ENCODE measurements around the gene RPP30.

The RPP30 gene

GRCh38 chr10:90856964-90857634 is 14.7 kb upstream of the RPP30 start:
- no peak for TF ChIP-seq CTCF (IDR thresholded peaks at IDR 0.05; ENCODE audit: unreplicated experiment in 3 of 3)
- no peak overlapping the region for H3K27ac Mint-ChIP-seq

GRCh38 chr10:90857635-90858460 is 13.9 kb upstream of the RPP30 start, which contains the start of gene HTR7:
HTR7 (minus strand) TSS chr10:90858039; CDS start chr10:90857671, 368 bp downstream.
- peaks cover 81% of the 10 kb centered on the region for H3K27me3 Mint-ChIP-seq (ENCODE audit: low read depth)
- H3K27ac Mint-ChIP-seq, result peak within 1 kb of the TSS in 1 of 3 experiments; percentile 38
- no peaks in the 10 kb centered on the region for H3K36me3 Mint-ChIP-seq (ENCODE audit: low read depth)
- peaks cover 5% of the 10 kb centered on the region for H3K4me1 Mint-ChIP-seq
- H3K9me3 Mint-ChIP-seq, result peaks cover 3% of the 10 kb centered on the region
- H3K4me3 Mint-ChIP-seq, result peak within 1 kb of the TSS; percentile 89 to 95 (median 92)
- TF ChIP-seq CTCF (IDR thresholded peaks at IDR 0.05; ENCODE audit: unreplicated experiment in 3 of 3), result peak; percentile 52 to 67 (median 59)

More at GRCh38 chr10:90856964-90857634, 14.7 kb upstream of the RPP30 start:
- peak overlapping the region; percentile 89 to 95 (median 92) for H3K4me3 Mint-ChIP-seq
- H3K36me3 Mint-ChIP-seq (ENCODE audit: low read depth), result no peaks in the 10 kb centered on the region
- peaks cover 5% of the 10 kb centered on the region for H3K4me1 Mint-ChIP-seq
- peaks cover 8% of the 10 kb centered on the region for H3K9me3 Mint-ChIP-seq
- peaks cover 82% of the 10 kb centered on the region for H3K27me3 Mint-ChIP-seq (ENCODE audit: low read depth)

- TF ChIP-seq CTCF (IDR thresholded peaks at IDR 0.05; ENCODE audit: unreplicated experiment in 3 of 3), result no peak
- H3K27me3 Mint-ChIP-seq (ENCODE audit: low read depth), result peaks cover 83% of the 10 kb centered on the region
- H3K4me1 Mint-ChIP-seq, result peaks cover 5% of the 10 kb centered on the region
- peak overlapping the region in 1 of 3 experiments; percentile 38 for H3K27ac Mint-ChIP-seq
- peaks cover 3% of the 10 kb centered on the region for H3K9me3 Mint-ChIP-seq
- H3K36me3 Mint-ChIP-seq (ENCODE audit: low read depth), result no peaks in the 10 kb centered on the region
- peak overlapping the region; percentile 88 to 92 (median 92) for H3K4me3 Mint-ChIP-seq
Observed at GRCh38 chr10:90858461-90858968, 13.3 kb upstream of the RPP30 start.

- peak overlapping the region; percentile 88 to 92 (median 92) for H3K4me3 Mint-ChIP-seq
- no peak overlapping the region for H3K27ac Mint-ChIP-seq
- no peaks in the 10 kb centered on the region for H3K9me3 Mint-ChIP-seq
- H3K27me3 Mint-ChIP-seq (ENCODE audit: low read depth), result peaks cover 75% of the 10 kb centered on the region
- no peaks in the 10 kb centered on the region for H3K36me3 Mint-ChIP-seq (ENCODE audit: low read depth)
- peaks cover 5% of the 10 kb centered on the region for H3K4me1 Mint-ChIP-seq
- TF ChIP-seq CTCF (IDR thresholded peaks at IDR 0.05; ENCODE audit: unreplicated experiment in 3 of 3), result no peak
Observed at GRCh38 chr10:90859321-90859751, 12.4 kb upstream of the RPP30 start.

GRCh38 chr10:90860790-90861189 is 11.0 kb upstream of the RPP30 start:
- H3K9me3 Mint-ChIP-seq, result no peaks in the 10 kb centered on the region
- TF ChIP-seq CTCF (IDR thresholded peaks at IDR 0.05; ENCODE audit: unreplicated experiment in 3 of 3), result no peak
- H3K27me3 Mint-ChIP-seq (ENCODE audit: low read depth), result peaks cover 61% of the 10 kb centered on the region
- H3K36me3 Mint-ChIP-seq (ENCODE audit: low read depth), result no peaks in the 10 kb centered on the region
- H3K4me1 Mint-ChIP-seq, result peaks cover 5% of the 10 kb centered on the region
- no peak overlapping the region for H3K27ac Mint-ChIP-seq
- peak overlapping the region in 1 of 3 experiments; percentile 63 for H3K4me3 Mint-ChIP-seq

Measured in nephron (organoid).